GM06990 (cell line): ENCODE results near the gene MKNK1.

Source experiments
- DNase-seq: peaks from one replicate; pipeline ENCODE4 v3.0.0-alpha.2; 2011; ENCODE audit not compliant: insufficient read length; ENCODE audit errors: extremely low read depth
- H3K27me3 ChIP-seq: replicated peaks from 2 replicates; pipeline ENCODE4 v1.6.0; 2011; ENCODE audit warnings: low read length; ENCODE audit not compliant: control insufficient read depth, insufficient read depth
- H3K36me3 ChIP-seq: 2 replicates; pipeline ENCODE4 v1.5.1; 2011; ENCODE audit warnings: low read length; ENCODE audit not compliant: control insufficient read depth, insufficient read depth
- H3K4me3 ChIP-seq: replicated peaks from 2 replicates; pipeline ENCODE4 v1.5.1; 2011; ENCODE audit warnings: low read depth, mild to moderate bottlenecking, control low read depth, low read length
- CTCF ChIP-seq: IDR thresholded peaks from 2 replicates; pipeline ENCODE4 v1.5.1; 2011; ENCODE audit warnings: low read length, control low read depth, mild to moderate bottlenecking, inconsistent platforms; ENCODE audit not compliant: insufficient read depth, poor library complexity, severe bottlenecking

Gene MKNK1

GRCh38 chr1:46510341-46510997 lies 93.6 kb downstream of the MKNK1 start:
- H3K36me3 ChIP-seq, result no peaks in the 10 kb centered on the region
- H3K4me3 ChIP-seq, result no peak overlapping the region
- H3K27me3 ChIP-seq, result no peaks in the 10 kb centered on the region; the same call in 1 of the 2 replicates
- no peak for DNase-seq
- no peak for TF ChIP-seq CTCF

GRCh38 chr1:46508757-46509156 lies 95.3 kb downstream of the MKNK1 start:
- no peak overlapping the region for H3K4me3 ChIP-seq

More at GRCh38 chr1:46508757-46509156, 95.3 kb downstream of the MKNK1 start:
- no peak for TF ChIP-seq CTCF
- DNase-seq, result no peak
- no peaks in the 10 kb centered on the region for H3K36me3 ChIP-seq
- H3K27me3 ChIP-seq, result no peaks in the 10 kb centered on the region
